ENCODE measurements around the gene PPM1F.
"Not testable (repeated sequence)": the region's sequence is repeated elsewhere in the genome, so short reads cannot be mapped to it uniquely, and the experiment has no call there.

PPM1F gene

GRCh38 chr22:21940521-21940920 is 12.1 kb downstream of the PPM1F start:
- no peak for DNase-seq (ENCODE audit: low spot score)

- DNase-seq (ENCODE audit: low spot score), result not testable (repeated sequence)
Measured at GRCh38 chr22:21939935-21940334, 12.7 kb downstream of the PPM1F start.

- no peak for DNase-seq (ENCODE audit: low spot score)
Measured at GRCh38 chr22:21939461-21939913, 13.2 kb downstream of the PPM1F start.

GRCh38 chr22:21938906-21939305 is 13.7 kb downstream of the PPM1F start:
- DNase-seq (ENCODE audit: low spot score), result no peak

- peak; percentile 92 for DNase-seq (ENCODE audit: low spot score)
Measured at GRCh38 chr22:21938071-21938822, 14.4 kb downstream of the PPM1F start.

- DNase-seq (ENCODE audit: low spot score), result no peak
Measured at GRCh38 chr22:21937821-21938070, 14.9 kb downstream of the PPM1F start.

GRCh38 chr22:21937041-21937820 is 15.4 kb downstream of the PPM1F start:
- DNase-seq (ENCODE audit: low spot score), result no peak

- no peak for DNase-seq (ENCODE audit: low spot score)
Measured at GRCh38 chr22:21936151-21936775, 16.4 kb downstream of the PPM1F start.

- no peak for DNase-seq (ENCODE audit: low spot score)
Measured at GRCh38 chr22:21933910-21934309, 18.7 kb downstream of the PPM1F start.

- no peak for DNase-seq (ENCODE audit: low spot score)
Measured at GRCh38 chr22:21933413-21933812, 19.2 kb downstream of the PPM1F start.

- DNase-seq (ENCODE audit: low spot score), result no peak
Measured at GRCh38 chr22:21932347-21932746, 20.3 kb downstream of the PPM1F start.

- no peak for DNase-seq (ENCODE audit: low spot score)
Measured at GRCh38 chr22:21931056-21931455, 21.6 kb downstream of the PPM1F start.

GRCh38 chr22:21929253-21929652 is 23.4 kb downstream of the PPM1F start:
- DNase-seq (ENCODE audit: low spot score), result no peak

GRCh38 chr22:21928048-21928447 is 24.6 kb downstream of the PPM1F start:
- no peak for DNase-seq (ENCODE audit: low spot score)

- DNase-seq (ENCODE audit: low spot score), result no peak
Measured at GRCh38 chr22:21927174-21927823, 25.3 kb downstream of the PPM1F start.

GRCh38 chr22:21926728-21927127 is 25.9 kb downstream of the PPM1F start:
- no peak for DNase-seq (ENCODE audit: low spot score)

- no peak for DNase-seq (ENCODE audit: low spot score)
Measured at GRCh38 chr22:21923163-21923561, 29.5 kb downstream of the PPM1F start.

GRCh38 chr22:21922370-21923162 is 30.1 kb downstream of the PPM1F start:
- no peak for DNase-seq (ENCODE audit: low spot score)

GRCh38 chr22:21921729-21922128 is 30.9 kb downstream of the PPM1F start:
- no peak for DNase-seq (ENCODE audit: low spot score)

- DNase-seq (ENCODE audit: low spot score), result no peak
Measured at GRCh38 chr22:21921184-21921721, 31.4 kb downstream of the PPM1F start.

GRCh38 chr22:21920341-21921183 is 32.1 kb downstream of the PPM1F start:
- no peak for DNase-seq (ENCODE audit: low spot score)

Measured in activated CD4-positive, alpha-beta T cell treated with anti-CD3 and anti-CD28 coated beads, Interleukin-2, Interleukin-4, amounts not matched to agents 100 ng/mL and 50 ng/mL, durations not matched to agents 16 hours and 8 hours (primary cell).